Spleen (tissue), 11 donors: ENCODE measurements around the gene MS4A5. TPM values are rescaled to one million over a fixed set of nuclear protein-coding genes. Genes with fewer than 3 reads are reported as not detected.

Source experiments
- DNase-seq: peaks from one replicate; pipeline ENCODE4 v3.0.0-alpha.2; 2020
- H3K27ac ChIP-seq, 8 donors: fragments of 200-600 bp; sonication (generic) in 7 of 8; 1 replicate in 4 of 8; 2 replicates in 4 of 8; pipeline versions ENCODE4 v1.5.0 to v1.8.0; 2016 to 2021; ENCODE audit warnings: inconsistent platforms in 4 of 8, mild to moderate bottlenecking in 4 of 8, moderate library complexity in 1 of 8
- H3K27me3 ChIP-seq, 7 donors: fragments of 200-600 bp; sonication (generic) in 6 of 7; replicated peaks in 1 of 7; 1 replicate in 4 of 7; 2 replicates in 3 of 7; pipeline versions ENCODE4 v1.5.0 to v1.8.0; 2016 to 2021; ENCODE audit warnings: inconsistent platforms in 3 of 7, mild to moderate bottlenecking in 1 of 7
- H3K36me3 ChIP-seq, 6 donors: fragments of 200-600 bp; sonication (generic) in 5 of 6; 1 replicate in 4 of 6; 2 replicates in 2 of 6; pipeline versions ENCODE4 v1.5.0 to v1.8.0; 2016 to 2021; ENCODE audit warnings: inconsistent platforms in 2 of 6
- H3K4me1 ChIP-seq, 6 donors: fragments of 200-600 bp; sonication (generic) in 5 of 6; 1 replicate in 3 of 6; 2 replicates in 3 of 6; pipeline versions ENCODE4 v1.5.0 to v1.8.0; 2016 to 2021; ENCODE audit warnings: inconsistent platforms in 3 of 6
- H3K4me3 ChIP-seq, 8 donors: fragments of 200-600 bp; sonication (generic) in 7 of 8; 1 replicate in 4 of 8; 2 replicates in 4 of 8; pipeline versions ENCODE4 v1.5.0 to v1.8.0; 2016 to 2021; ENCODE audit warnings: inconsistent platforms in 4 of 8, mild to moderate bottlenecking in 4 of 8, moderate library complexity in 2 of 8
- H3K9me3 ChIP-seq, 8 donors: fragments of 200-600 bp; sonication (generic) in 7 of 8; 1 replicate in 4 of 8; 2 replicates in 4 of 8; pipeline versions ENCODE4 v1.5.0 to v1.8.0; 2016 to 2021; ENCODE audit warnings: inconsistent platforms in 4 of 8
- POLR2A ChIP-seq, 3 donors: fragments of 450-650 bp; IDR thresholded peaks; one replicate each; pipeline ENCODE4 v1.5.1; 2017; ENCODE audit warnings: antibody characterized with exemption in 3 of 3, mild to moderate bottlenecking in 1 of 3
- POLR2AphosphoS5 ChIP-seq, 3 donors: sonication (generic); formaldehyde crosslinking; IDR thresholded peaks; one replicate each; pipeline ENCODE4 v1.5.1; 2017; ENCODE audit warnings: antibody characterized with exemption in 3 of 3
- WGBS, 5 donors: extraction: QIAGEN DNeasy Blood & Tissue Kit in 3 of 5; methylation state at CpG; one replicate each; pipeline versions ENCODE4 v1.1.5 to v1.1.7; 2013 to 2018; 5-methylcytosine and 5-hydroxymethylcytosine counted together
- intact Hi-C: fragments of 100-400 bp; cut with DNase I; formaldehyde crosslinking; loops from one replicate; pipeline ENCODE4 v1.15.0; 2023; ENCODE audit warnings: low total_unique reads
- polyA plus RNA-seq, 3 donors: library from polyadenylated mRNA; stranded (reverse); fragments of 200-250 nt; gene quantifications; one replicate each; pipeline ENCODE4 v1.2.1, GENCODE V29; 2013
- total RNA-seq, 7 donors: library from RNA; depleted of rRNA in 3 of 7; stranded (reverse); fragments of >200 nt in 3 of 7; fragmentation: NEBNext Ultra II Directional in 4 of 7; extraction: Animal tissue kit (Norgen Biotek cat#: 25700) in 4 of 7; gene quantifications; one replicate each; pipeline versions ENCODE4 v1.1.0 to v1.2.1, GENCODE V29; 2016 to 2021
- TF ChIP-seq, protein P1 (sequence below), 11 experiments: fragments of 200-600 bp in 7 of 11; fragments of 450-650 bp in 4 of 11; sonication (generic) in 4 of 11; IDR thresholded peaks in 8 of 11; conservative IDR thresholded peaks in 3 of 11; 1 replicate in 7 of 11; 2 replicates in 4 of 11; pipeline versions ENCODE4 v1.4.0 to v1.8.0; 2016 to 2021; ENCODE audit warnings: antibody characterized with exemption in 11 of 11, inconsistent platforms in 4 of 11, mild to moderate bottlenecking in 1 of 11
- donor health status: healthy with polysubstance abuse.
- donor health status: DM: no; HTN: no; CAD: no; lungs with moderate emphysema.
- donor health status: DM: no; HTN: no; CAD: no.
- donor health status: Bipolar disorder and iron deficiency.
- donor health status: healthy.
- donor health status: DM: no; HTN: no; CAD: no.
- donor health status: DM: yes; HTN: yes; CAD: no.

MS4A5 gene
- total and polyA plus RNA-seq, 10 donors = not detected

DNA sequence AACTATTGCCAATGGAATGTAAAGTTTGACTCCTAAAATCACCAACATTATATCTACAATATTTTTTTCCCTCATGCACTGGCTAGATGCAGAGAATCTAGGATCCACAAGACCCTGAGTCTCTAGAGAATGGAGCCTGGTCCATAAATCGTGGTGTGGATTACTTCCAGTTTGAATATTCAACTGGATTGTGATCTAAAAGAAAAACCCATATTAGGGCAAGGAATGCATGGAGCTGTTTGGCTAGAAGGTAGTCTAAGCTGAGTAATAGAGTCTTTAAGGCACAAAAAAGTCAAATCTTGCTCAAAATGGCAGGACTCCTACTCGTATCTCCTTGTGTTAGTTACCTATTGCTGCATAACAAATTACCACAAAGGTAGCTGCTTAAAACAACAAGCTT is 9.4 kb upstream of the MS4A5 start:
- H3K36me3 ChIP-seq = peaks cover 0 to 9% (median 0%) of the 10 kb centered on the region in 6 donors
- no peak overlapping the region for H3K4me3 ChIP-seq
- no peaks in the 10 kb centered on the region for H3K27me3 ChIP-seq
- DNase-seq = no peak
- no peaks in the 10 kb centered on the region for H3K4me1 ChIP-seq
- 19 to 38% (median 35%) methylated on average over 2 of the region's 2 CpGs for WGBS, 5 donors
- intact Hi-C loops = no loop called here
- peaks cover 0 to 14% (median 2%) of the 10 kb centered on the region in 8 donors for H3K9me3 ChIP-seq
- TF ChIP-seq POLR2AphosphoS5 (IDR thresholded peaks at IDR 0.05) (no peak), POLR2A (IDR thresholded peaks at IDR 0.05) (no peak)
- TF ChIP-seq, protein P1, sequence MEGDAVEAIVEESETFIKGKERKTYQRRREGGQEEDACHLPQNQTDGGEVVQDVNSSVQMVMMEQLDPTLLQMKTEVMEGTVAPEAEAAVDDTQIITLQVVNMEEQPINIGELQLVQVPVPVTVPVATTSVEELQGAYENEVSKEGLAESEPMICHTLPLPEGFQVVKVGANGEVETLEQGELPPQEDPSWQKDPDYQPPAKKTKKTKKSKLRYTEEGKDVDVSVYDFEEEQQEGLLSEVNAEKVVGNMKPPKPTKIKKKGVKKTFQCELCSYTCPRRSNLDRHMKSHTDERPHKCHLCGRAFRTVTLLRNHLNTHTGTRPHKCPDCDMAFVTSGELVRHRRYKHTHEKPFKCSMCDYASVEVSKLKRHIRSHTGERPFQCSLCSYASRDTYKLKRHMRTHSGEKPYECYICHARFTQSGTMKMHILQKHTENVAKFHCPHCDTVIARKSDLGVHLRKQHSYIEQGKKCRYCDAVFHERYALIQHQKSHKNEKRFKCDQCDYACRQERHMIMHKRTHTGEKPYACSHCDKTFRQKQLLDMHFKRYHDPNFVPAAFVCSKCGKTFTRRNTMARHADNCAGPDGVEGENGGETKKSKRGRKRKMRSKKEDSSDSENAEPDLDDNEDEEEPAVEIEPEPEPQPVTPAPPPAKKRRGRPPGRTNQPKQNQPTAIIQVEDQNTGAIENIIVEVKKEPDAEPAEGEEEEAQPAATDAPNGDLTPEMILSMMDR (IDR thresholded peaks at IDR 0.05 in 8 of 11, conservative IDR thresholded peaks at IDR 0.05 in 3 of 11) = no peak
- no peak overlapping the region for H3K27ac ChIP-seq

DNA sequence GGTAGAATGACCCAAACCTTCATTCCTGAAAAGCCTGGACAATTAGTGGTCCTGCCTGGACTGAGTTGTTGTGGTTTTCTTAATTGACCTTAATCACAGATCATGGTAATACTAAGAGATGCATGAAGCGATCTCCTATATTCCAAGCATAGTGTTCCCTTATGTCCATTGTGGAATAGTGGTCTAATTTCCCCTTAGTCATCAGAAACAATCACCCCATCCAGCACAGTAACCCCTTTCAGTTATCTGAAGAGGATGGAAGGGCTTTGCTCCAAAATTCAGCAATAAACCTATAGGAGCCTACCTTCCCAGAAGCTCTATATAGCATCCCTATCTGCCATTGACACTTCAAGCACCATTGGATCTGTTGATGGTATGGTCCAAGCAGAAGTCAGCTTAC is 6.8 kb upstream of the MS4A5 start:
- no peak for DNase-seq
- H3K27ac ChIP-seq = no peak overlapping the region
- intact Hi-C loops = no loop called here
- WGBS, 5 donors = 43 to 94% (median 83%) methylated on average over 1 of the region's 1 CpG
- H3K27me3 ChIP-seq = no peaks in the 10 kb centered on the region
- no peak overlapping the region for H3K4me3 ChIP-seq
- TF ChIP-seq, protein P1 (IDR thresholded peaks at IDR 0.05 in 8 of 11, conservative IDR thresholded peaks at IDR 0.05 in 3 of 11) = no peak
- TF ChIP-seq POLR2A (IDR thresholded peaks at IDR 0.05) (no peak), POLR2AphosphoS5 (IDR thresholded peaks at IDR 0.05) (no peak)
- H3K9me3 ChIP-seq = peaks cover 0 to 14% (median 2%) of the 10 kb centered on the region in 8 donors
- H3K36me3 ChIP-seq = no peaks in the 10 kb centered on the region
- no peaks in the 10 kb centered on the region for H3K4me1 ChIP-seq

DNA sequence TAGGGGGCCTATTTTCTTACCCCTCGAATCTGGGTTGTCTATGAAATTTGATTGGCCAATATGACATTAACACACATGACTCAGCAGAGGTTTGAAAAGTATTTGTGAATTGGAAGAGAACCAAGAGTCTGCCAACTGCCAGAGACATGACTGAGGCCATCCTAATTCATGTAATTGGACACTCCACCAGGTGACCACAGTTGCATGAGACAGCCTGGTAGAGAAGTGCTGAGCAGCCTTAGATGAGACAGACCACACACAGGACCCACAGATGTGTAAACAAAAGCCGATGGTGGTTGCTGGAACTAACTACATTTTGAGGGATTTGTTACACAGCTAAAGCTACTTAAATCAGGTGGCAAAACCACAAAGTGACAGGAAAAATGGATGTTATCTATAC is 855 bp upstream of the MS4A5 start:
- Histone ChIP-seq H3K4me1 (no peaks in the 10 kb centered on the region), H3K27ac (no peak overlapping the region), H3K27me3 (no peaks in the 10 kb centered on the region), H3K36me3 (no peaks in the 10 kb centered on the region), H3K4me3 (no peak overlapping the region), H3K9me3 (no peaks in the 10 kb centered on the region)
- WGBS, 5 donors = 43 to 54% (median 53%) methylated on average over 2 of the region's 2 CpGs
- TF ChIP-seq POLR2A (IDR thresholded peaks at IDR 0.05) (no peak), POLR2AphosphoS5 (IDR thresholded peaks at IDR 0.05) (no peak)
- TF ChIP-seq, protein P1 (IDR thresholded peaks at IDR 0.05 in 8 of 11, conservative IDR thresholded peaks at IDR 0.05 in 3 of 11) = no peak
- intact Hi-C loops = no loop called here
- DNase-seq = no peak

DNA sequence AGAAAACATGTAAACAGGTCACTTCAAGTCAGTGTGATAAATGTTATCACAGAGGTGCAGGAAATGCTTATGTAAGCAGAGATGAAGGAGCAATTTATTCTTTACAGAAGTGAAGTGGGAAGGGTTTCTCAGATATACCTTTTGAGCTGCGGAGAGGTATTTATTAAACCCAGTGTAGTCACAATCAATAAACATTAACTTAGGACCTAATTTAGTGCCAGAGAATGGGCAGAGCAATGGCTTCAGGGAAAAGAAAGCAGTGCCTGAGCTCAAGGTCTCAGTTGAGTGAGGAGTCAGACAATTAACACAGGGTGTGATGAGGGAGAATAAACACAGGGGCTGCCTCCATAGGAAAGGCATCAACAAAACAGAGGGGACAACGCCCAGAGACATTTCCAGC is 1.9 kb downstream of the MS4A5 start:
- intact Hi-C loops = no loop called here
- DNase-seq = no peak
- WGBS, 5 donors = 71 to 85% (median 80%) methylated on average over 2 of the region's 2 CpGs
- Histone ChIP-seq H3K27me3 (no peaks in the 10 kb centered on the region), H3K9me3 (no peaks in the 10 kb centered on the region), H3K36me3 (no peaks in the 10 kb centered on the region), H3K4me3 (no peak overlapping the region), H3K27ac (no peak overlapping the region), H3K4me1 (no peaks in the 10 kb centered on the region)
- TF ChIP-seq, protein P1 (IDR thresholded peaks at IDR 0.05 in 8 of 11, conservative IDR thresholded peaks at IDR 0.05 in 3 of 11) = no peak
- no peak for TF ChIP-seq POLR2A (IDR thresholded peaks at IDR 0.05)
